HL-60/S4 treated with retinoic acid at 250 ng/mL for 4 days and 3 days (cell line): ENCODE results near the gene DSC3.
"Not testable (repeated sequence)": the region's sequence is repeated elsewhere in the genome, so short reads cannot be mapped to it uniquely, and the experiment has no call there.

ENCODE experiments used
- in situ Hi-C: fragments of 300-500 bp; cut with MboI; formaldehyde crosslinking; loops from 2 replicates; pipeline ENCODE4 v1.7.0; 2022; ENCODE audit warnings: low sequenced_read_pairs

DSC3 gene

DNA sequence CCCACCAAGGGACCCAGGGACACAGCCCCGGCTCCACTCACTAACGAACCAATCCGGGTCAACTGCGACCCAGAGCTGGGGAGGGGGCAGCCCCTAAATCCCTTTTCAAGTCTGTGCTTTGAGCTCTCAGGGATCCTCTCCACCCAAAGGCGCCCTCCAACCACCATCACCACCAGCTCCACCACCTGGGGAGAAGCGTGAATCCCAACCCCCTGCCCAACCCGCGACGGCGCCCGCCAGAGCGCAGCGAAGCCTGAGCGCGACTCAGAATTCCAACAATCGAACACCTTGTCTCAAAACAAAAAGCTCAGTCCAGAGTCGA, 497 bp downstream of the DSC3 start:
- in situ Hi-C loops, result loop anchor here (25.0 kb wide), 1 partner anchor 95 kb away; no protein-coding TSS in a partner anchor

DNA sequence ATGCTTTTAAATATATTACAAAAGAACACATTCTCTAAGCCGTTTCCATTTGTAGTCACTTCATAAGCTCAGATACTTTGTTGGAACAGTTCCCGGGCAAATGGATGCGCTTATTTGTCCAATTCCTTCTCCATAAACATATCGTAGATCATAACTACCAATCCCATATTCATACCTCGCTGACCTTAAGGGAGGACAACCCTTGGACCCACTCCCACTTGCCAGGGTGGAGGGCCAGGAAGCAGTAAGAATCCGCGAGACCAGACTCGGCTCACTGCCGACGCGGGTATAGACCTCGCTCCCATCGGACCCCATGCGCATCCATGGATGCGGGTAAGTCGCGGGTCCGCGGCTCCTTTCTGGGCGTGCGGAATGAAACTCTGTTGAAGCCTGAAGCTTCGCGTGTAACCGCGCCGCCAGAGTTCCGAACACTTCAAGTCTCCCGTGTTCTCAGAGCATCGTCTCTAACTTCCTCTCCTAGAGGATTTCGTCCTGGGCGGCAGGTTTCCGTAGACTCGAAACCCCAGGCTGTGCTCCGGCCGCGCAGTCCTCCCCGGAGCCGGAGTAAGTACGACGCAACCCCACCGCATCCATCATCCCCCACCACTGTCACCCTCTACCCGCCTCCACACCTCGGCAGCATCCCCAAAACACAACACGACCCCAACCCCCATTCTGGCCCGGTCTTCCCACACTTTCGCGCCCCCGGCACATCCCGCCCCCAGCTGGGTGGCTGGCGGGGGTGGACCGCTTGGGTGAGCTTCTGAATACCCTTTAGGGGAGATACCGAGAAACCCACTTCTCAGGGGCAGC, 1.1 kb downstream of the DSC3 start:
- in situ Hi-C loops, result loop anchor here (25.0 kb wide), 1 partner anchor 96 kb away; no protein-coding TSS in a partner anchor

DNA sequence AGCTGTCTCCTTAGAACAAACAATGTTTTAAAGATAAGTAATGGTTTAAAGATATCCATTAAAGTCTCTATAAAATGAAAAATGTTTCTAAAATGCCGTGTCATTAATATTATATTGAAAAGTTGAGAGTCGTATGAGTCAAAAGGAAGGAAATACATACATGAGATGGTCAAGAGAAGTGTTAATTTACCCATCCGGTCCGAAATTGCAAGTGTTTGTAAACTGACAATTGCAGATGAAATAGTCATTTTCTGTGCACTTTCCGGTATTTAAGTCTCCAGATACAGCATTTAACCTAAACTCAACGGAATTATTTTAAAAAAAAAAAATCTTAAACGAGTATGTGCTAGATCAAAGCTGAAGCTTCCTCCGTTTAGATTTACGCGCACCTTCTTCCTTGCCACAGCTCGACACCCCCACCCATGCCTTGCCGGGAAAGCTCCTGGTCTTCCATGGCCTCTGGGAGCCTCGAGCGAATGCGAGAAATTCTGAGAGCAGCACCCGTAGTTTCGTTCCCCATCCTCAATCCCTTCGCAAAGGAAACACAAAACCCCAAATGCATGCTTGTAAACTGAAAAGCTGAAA, 1.8 kb downstream of the DSC3 start:
- in situ Hi-C loops, result loop anchor here (25.0 kb wide), 1 partner anchor 97 kb away; no protein-coding TSS in a partner anchor

- in situ Hi-C loops, result loop anchor here (25.0 kb wide), 1 partner anchor 98 kb away; no protein-coding TSS in a partner anchor
Observed at GRCh38 chr18:31039426-31039825, 3.1 kb downstream of the DSC3 start.

GRCh38 chr18:31037686-31038085, 4.9 kb downstream of the DSC3 start:
- in situ Hi-C loops, result loop anchor here (25.0 kb wide), 1 partner anchor 100 kb away; no protein-coding TSS in a partner anchor

DNA sequence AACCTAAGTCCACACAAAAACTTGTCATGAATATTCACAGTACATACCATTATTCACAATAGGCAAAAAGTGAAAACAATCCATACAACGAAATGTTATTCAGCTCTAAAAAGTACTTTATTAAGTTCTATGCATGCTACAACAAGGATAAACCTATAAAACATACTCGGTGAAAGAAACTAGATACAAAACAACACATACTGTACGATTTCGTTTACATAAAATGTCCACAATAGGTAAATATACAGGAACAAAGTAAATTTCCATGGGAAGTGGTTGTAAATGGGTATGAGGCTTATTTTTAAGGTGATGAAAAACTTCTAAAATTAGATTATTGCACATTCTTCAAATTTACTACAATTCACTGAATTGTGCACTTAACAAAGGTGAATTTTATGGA, 8.0 kb downstream of the DSC3 start:
- in situ Hi-C loops, result loop anchor here (25.0 kb wide), 1 partner anchor 103 kb away; no protein-coding TSS in a partner anchor

DNA sequence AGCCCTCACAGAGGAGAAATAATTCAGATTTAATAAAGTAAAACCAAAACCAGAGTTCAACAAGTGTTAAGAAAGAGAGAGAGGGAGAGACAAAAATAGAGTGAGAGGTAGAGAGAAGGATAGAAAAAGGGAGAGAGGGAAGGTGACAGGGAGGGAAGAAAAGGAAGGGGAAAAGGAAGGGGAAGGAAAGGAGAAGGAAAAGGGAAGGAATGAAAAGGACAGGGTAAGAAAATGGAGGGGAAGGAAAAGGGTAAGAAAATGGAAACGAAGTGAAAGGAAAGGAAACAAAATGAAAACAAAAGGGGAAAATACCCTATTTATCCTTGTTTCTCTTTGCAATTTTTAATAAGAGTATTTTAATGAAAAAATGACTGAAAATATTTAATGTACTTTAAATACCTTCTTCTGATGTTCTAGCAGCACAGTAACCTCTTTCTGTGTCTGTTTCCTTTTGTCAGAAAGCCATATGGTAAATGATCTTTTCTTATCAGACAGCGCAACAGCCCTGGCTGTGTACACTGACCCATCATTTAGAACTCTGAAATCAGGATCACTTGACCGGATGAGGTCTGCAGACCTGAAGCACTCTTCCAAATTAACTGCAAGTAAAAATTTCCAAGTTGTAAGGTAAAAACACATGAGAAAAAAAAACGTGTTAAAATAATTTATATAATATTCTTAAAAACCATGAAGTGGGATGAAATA, 11.8 kb downstream of the DSC3 start:
- in situ Hi-C loops, result loop anchor here (25.0 kb wide), 1 partner anchor 107 kb away; no protein-coding TSS in a partner anchor

GRCh38 chr18:31015715-31016434, 26.7 kb downstream of the DSC3 start:
- in situ Hi-C loops, result no loop called here

DNA sequence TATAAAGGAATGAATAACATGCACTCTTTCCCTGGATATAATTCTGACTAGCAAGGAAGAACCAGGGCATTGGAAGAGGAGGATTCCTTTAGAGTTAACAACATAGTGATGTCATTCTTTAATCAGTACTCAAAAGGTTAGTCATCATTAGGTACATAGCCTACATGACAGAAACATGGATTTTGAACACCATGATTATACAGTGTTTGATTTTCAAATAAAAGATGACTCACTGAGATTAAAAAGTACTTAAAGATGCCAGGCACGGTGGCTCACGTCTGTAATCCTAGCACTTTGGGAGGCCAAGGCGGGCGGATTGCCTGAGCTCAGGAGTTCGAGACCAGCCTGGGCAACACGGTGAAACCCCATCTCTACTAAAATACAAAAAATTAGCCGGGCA, 31.1 kb downstream of the DSC3 start:
- in situ Hi-C loops, result not testable (repeated sequence)

DNA sequence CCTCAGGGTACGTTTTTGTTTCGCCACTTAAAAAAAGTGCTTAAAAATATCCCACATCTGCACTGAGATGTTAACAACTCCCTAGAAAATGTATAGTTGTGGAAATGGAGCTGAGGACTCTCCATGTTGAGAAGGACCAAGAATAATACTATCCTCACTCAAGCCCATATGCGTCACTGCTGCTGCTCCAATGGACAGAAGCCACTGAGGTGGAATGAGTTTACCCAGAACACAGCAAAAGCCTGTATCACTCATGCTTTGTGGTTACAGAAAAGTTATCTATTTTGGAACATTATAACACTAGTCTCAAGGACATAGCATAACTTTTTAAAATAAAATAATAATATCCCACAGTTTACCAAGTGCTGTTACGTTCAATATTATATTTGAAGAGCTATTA, 31.9 kb downstream of the DSC3 start:
- in situ Hi-C loops, result no loop called here

GRCh38 chr18:30999887-31000628, 42.5 kb downstream of the DSC3 start:
- in situ Hi-C loops, result no loop called here

- in situ Hi-C loops, result no loop called here
Observed at GRCh38 chr18:30999186-30999585, 43.4 kb downstream of the DSC3 start.

DNA sequence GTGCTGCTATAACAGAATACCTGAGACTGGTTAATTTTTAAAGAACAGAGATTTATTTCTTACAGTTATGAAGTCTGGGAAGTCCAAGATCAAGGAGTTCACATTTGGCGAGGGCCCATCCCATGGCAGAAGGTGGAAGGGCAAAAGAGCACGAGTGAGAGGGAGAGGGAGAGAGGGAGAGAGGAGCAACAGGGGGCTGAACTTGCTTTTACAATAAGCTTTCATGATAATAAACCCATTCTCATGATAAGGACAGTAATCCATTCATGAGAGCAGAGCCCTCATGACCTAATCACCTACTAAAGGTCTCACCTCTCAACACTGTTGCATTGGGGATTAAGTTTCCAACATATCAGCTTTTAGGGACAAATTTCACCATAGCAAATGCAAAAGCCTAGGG, 45.3 kb downstream of the DSC3 start:
- in situ Hi-C loops, result no loop called here

GRCh38 chr18:30992231-30992630, 50.3 kb downstream of the DSC3 start:
- in situ Hi-C loops, result no loop called here

- in situ Hi-C loops, result no loop called here
Observed at GRCh38 chr18:30991397-30991796, 51.1 kb downstream of the DSC3 start.

DNA sequence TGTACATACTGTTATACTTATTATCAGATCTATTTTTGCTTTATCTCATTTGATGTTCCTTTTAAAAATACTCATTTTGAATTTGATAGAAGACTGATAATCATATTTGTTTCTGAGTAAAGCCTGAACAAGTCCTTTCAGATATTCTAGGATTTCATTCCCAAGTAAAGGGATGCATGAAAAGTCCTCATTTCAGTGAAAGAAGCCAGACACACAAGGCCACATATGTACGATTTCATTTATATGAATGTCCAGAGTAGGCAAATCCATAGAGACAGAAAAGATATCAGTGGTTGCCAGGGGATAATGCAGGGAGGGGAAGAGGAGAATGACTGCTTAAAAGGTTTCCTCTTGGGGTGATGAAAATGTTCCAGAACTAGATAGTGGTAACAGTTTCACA, 53.4 kb downstream of the DSC3 start:
- in situ Hi-C loops, result no loop called here

DNA sequence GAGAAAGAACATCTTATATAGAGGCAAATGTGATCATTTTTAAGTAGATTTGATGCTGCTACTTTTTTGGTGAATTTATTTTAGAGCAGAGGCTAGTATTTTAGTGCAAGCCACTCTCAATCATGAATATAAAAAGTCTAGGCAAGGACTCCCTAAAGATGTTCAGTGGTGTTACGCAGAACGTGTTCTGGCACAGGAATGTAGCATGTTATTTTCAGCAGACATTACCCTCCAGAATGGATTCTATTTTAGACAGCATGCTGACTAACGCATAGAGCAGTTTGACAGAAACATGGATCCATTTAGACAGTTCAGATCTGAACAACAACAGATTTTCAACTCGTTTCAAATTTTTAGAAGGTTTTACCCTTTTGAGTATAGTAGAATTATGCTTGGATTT, 54.1 kb downstream of the DSC3 start:
- in situ Hi-C loops, result no loop called here

- in situ Hi-C loops, result no loop called here
Observed at GRCh38 chr18:30987467-30988241, 54.9 kb downstream of the DSC3 start.

DNA sequence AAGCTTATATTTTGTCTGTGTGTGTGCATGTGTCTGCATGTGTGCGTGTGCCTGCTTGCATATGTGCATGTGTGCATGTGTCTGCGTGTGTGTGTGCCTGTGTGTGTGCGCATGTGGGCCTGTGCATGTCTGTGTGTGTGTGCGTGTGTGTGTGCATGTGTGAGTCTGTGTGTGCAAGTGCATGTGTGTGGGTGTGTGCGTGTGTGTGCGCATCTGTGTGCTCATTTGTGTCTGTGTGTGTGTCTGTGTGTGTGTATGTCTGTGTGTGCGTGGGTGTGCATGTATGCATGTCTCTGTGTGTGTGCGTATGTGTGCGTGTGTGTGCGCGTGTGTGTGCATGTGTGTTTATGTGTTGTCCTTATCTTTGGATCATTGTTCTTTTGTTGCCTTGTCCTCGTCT, 56.8 kb downstream of the DSC3 start:
- in situ Hi-C loops, result no loop called here
